Stomach (tissue), 9 donors: ENCODE data around the gene NFYA. TPM values are rescaled to one million over a fixed set of nuclear protein-coding genes. Genes with fewer than 3 reads are reported as not detected.

Experiments used
- DNase-seq, 2 donors: peaks; one replicate each; pipeline versions ENCODE4 v3.0.0 to v3.0.0-alpha.2; 2013 to 2019
- H3K27ac ChIP-seq, 5 donors: fragments of 200-600 bp in 4 of 5; sonication (generic) in 4 of 5; one replicate each; pipeline ENCODE4 v1.5.1; 2013 to 2019; ENCODE audit warnings: mild to moderate bottlenecking in 1 of 5, moderate library complexity in 1 of 5
- H3K27me3 ChIP-seq, 3 donors: fragments of 200-600 bp; sonication (generic); one replicate each; pipeline ENCODE4 v1.5.1; 2017 to 2019; ENCODE audit warnings: mixed run types in 1 of 3
- H3K36me3 ChIP-seq, 4 donors: fragments of 200-600 bp; sonication (generic); 1 replicate in 3 of 4; 2 replicates in 1 of 4; pipeline ENCODE4 v1.5.1; 2016 to 2019
- H3K4me1 ChIP-seq, 4 donors: fragments of 200-600 bp; sonication (generic); one replicate each; pipeline ENCODE4 v1.5.1; 2016 to 2019
- H3K4me3 ChIP-seq, 4 donors: fragments of 200-600 bp; sonication (generic) in 3 of 4; one replicate each; pipeline ENCODE4 v1.5.1; 2016 to 2019; ENCODE audit warnings: mild to moderate bottlenecking in 1 of 4
- H3K9me3 ChIP-seq, 4 donors: fragments of 200-600 bp; sonication (generic); one replicate each; pipeline ENCODE4 v1.5.1; 2016 to 2019
- EP300 ChIP-seq: sonication (generic); formaldehyde crosslinking; IDR thresholded peaks from one replicate; pipeline ENCODE4 v1.6.1; 2017; ENCODE audit warnings: antibody characterized with exemption
- POLR2A ChIP-seq, 4 donors: fragments of 450-650 bp; IDR thresholded peaks; one replicate each; pipeline ENCODE4 v1.6.1; 2016; ENCODE audit warnings: antibody characterized with exemption in 4 of 4, control low read depth in 2 of 4, mild to moderate bottlenecking in 1 of 4, moderate library complexity in 1 of 4
- POLR2AphosphoS5 ChIP-seq, 3 donors: sonication (generic); formaldehyde crosslinking; IDR thresholded peaks; one replicate each; pipeline ENCODE4 v1.6.1; 2016; ENCODE audit warnings: antibody characterized with exemption in 3 of 3
- WGBS, 5 donors: extraction: QIAGEN DNeasy Blood & Tissue Kit in 3 of 5; methylation state at CpG; one replicate each; pipeline versions ENCODE4 v1.1.5 to v1.1.7; 2013 to 2018; 5-methylcytosine and 5-hydroxymethylcytosine counted together
- intact Hi-C: fragments of 100-400 bp; cut with DNase I; formaldehyde crosslinking; loops from one replicate; pipeline ENCODE4 v1.15.1; 2023; ENCODE audit warnings: low total_unique reads
- polyA plus RNA-seq, 3 donors: library from polyadenylated mRNA; stranded (reverse); fragments of 200-250 nt; gene quantifications; one replicate each; pipeline ENCODE4 v1.2.3, GENCODE V29; 2013
- total RNA-seq, 5 donors: library from RNA; depleted of rRNA; stranded (reverse); fragments of >200 nt; gene quantifications; one replicate each; pipeline versions ENCODE4 v1.1.0 to v1.2.3, GENCODE V29; 2014 to 2016
- TF ChIP-seq, protein P1 (sequence below), 7 experiments: fragments of 450-650 bp in 4 of 7; fragments of 200-600 bp in 3 of 7; sonication (generic) in 3 of 7; IDR thresholded peaks; one replicate each; pipeline ENCODE4 v1.5.1; 2016 to 2019; ENCODE audit warnings: antibody characterized with exemption in 7 of 7, control low read depth in 2 of 7, mild to moderate bottlenecking in 1 of 7
- donor health status: healthy with polysubstance abuse.
- donor health status: Bipolar disorder and iron deficiency.
- donor health status: healthy.

NFYA gene
- total and polyA plus RNA-seq, 8 donors, result 5.0 to 35.0 (median 13.4) TPM

DNA sequence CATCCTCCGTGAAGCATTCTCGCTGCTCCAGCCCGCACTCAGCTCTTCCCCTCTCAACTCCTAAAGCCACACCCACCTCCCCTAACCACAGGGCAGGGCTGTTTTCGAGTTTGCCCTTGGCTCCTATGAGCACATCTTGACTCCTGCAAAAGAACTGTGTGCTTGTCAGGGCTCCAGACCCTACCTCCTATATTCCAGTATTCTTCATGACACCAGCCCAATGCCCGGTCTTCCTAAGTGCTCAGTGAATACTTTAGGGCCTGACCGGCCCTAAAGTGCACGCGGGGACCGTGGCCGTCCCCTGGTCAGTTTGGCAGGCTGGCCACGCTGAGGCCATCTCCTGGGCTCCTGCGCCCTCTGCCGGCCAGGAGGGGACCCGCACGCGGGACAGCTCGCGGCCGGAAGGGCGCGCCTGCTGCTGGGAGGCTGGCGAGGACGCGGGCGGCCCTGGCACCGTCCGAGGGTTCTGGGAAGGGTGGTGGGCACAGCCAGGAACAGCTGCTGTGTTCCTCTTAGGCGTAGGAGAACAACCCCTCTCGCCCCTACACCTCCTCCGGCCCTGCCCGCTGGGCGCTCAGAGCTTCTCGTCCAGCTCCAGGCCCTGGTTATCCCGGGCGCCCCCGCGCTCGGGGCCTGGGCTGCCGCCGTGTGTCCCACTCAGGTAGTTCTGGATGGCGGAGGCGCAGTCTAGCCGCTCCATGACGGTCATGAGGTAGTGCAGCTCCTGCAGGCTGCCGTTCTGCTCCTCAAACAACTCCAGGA, 44.8 kb upstream of the NFYA start:
- H3K27ac ChIP-seq, result peak overlapping the region; percentile 71 to 88 (median 80)
- TF ChIP-seq POLR2AphosphoS5 (IDR thresholded peaks at IDR 0.05) (peak; percentile 19 to 72 (median 30)), POLR2A (IDR thresholded peaks at IDR 0.05) (no peak), EP300 (no peak)
- TF ChIP-seq, protein P1, sequence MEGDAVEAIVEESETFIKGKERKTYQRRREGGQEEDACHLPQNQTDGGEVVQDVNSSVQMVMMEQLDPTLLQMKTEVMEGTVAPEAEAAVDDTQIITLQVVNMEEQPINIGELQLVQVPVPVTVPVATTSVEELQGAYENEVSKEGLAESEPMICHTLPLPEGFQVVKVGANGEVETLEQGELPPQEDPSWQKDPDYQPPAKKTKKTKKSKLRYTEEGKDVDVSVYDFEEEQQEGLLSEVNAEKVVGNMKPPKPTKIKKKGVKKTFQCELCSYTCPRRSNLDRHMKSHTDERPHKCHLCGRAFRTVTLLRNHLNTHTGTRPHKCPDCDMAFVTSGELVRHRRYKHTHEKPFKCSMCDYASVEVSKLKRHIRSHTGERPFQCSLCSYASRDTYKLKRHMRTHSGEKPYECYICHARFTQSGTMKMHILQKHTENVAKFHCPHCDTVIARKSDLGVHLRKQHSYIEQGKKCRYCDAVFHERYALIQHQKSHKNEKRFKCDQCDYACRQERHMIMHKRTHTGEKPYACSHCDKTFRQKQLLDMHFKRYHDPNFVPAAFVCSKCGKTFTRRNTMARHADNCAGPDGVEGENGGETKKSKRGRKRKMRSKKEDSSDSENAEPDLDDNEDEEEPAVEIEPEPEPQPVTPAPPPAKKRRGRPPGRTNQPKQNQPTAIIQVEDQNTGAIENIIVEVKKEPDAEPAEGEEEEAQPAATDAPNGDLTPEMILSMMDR (IDR thresholded peaks at IDR 0.05), result peak in 6 of 7 experiments; percentile 66 to 99 (median 98)
- intact Hi-C loops, result loop anchor here (10.0 kb wide), 1 partner anchor 113 kb away; no protein-coding TSS in a partner anchor
- 4 to 8% (median 4%) methylated on average over 24 to 45 of the region's 45 CpGs for WGBS, 5 donors
- H3K4me3 ChIP-seq, result peak overlapping the region; percentile 45 to 48 (median 47)
- H3K27me3 ChIP-seq, result no peaks in the 10 kb centered on the region
- peak; percentile 92 to 94 for DNase-seq
- peaks cover 15 to 45% (median 29%) of the 10 kb centered on the region in 4 donors for H3K4me1 ChIP-seq
- peaks cover 0 to 29% (median 2%) of the 10 kb centered on the region in 4 donors for H3K36me3 ChIP-seq
- H3K9me3 ChIP-seq, result no peaks in the 10 kb centered on the region

DNA sequence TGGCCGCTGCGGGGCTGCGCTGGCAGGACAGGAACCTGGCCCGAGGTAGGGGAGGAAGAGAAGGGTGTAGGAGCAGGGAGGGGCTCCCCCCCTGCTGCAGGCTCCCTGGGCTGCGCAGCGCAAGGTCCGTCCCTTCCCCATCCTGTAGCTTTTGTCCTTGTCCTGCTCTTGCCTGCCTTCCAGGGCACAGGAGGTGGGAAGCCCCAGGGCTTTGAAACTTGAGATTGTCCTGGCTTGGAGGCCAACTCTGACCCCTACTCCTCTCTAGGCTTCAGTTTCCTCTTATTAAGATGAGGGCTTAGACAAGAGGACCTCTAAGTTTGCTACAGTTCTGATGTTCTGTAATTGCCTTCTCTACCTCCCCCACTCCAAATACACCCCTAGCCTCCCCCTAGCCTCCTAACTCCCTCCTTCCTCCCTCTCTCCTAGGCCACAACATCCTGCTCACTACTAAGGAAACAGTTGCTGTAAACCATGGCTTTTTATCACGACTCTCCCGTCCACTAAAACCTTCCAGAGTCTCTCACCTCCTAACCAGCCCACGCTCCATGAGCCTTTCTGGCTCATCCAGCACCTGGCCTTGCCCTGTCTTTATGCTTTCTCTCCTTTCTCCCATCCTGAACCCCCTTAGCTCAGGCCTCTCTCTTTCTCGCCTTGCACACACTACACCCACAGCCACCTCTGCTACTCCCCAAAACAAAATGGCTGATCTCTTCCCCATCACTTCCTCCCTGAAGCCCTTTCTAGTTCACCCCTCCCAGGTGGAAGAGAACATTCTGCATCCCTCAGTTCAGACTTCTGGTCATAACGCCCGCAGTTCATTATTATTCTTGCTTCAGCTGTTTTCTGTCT, 44.0 kb upstream of the NFYA start:
- H3K27me3 ChIP-seq, result no peaks in the 10 kb centered on the region
- H3K9me3 ChIP-seq, result no peaks in the 10 kb centered on the region
- WGBS, 5 donors, result 33 to 54% (median 39%) methylated on average over 9 to 13 of the region's 13 CpGs
- peaks cover 15 to 49% (median 29%) of the 10 kb centered on the region in 4 donors for H3K4me1 ChIP-seq
- TF ChIP-seq POLR2A (IDR thresholded peaks at IDR 0.05) (no peak), EP300 (no peak), POLR2AphosphoS5 (IDR thresholded peaks at IDR 0.05) (no peak)
- TF ChIP-seq, protein P1 (IDR thresholded peaks at IDR 0.05), result no peak
- H3K4me3 ChIP-seq, result peak overlapping the region; percentile 45 to 48 (median 47)
- DNase-seq, result peak in 1 of 2 donors; percentile 30
- intact Hi-C loops, result loop anchor here (10.0 kb wide), 1 partner anchor 114 kb away; no protein-coding TSS in a partner anchor
- H3K36me3 ChIP-seq, result peaks cover 0 to 36% (median 6%) of the 10 kb centered on the region in 4 donors
- peak overlapping the region; percentile 71 to 88 (median 80) for H3K27ac ChIP-seq

DNA sequence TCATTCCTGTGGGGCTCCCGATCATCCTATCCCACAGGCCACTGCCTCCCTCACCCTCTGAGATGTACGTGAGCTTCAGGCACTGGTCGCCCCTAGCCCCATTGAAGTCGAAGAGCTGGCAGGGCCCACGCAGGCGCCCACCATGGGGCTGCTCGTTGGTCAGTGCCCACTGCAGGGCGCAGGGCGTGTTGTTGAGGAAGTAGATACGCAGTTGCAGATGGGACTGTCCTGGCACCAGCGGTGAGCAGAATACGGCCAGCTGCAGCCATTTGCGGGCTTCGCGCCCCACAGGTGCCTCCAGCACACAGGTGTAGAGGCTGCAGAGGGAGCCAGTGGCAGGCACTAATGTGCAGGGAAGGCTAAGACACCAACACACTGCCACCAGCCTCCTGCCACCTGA, 39.9 kb upstream of the NFYA start:
- no peak for DNase-seq
- WGBS, 5 donors, result 93 to 100% (median 96%) methylated on average over 1 to 15 of the region's 15 CpGs
- intact Hi-C loops, result no loop called here

More for the DNA sequence above, 39.9 kb upstream of the NFYA start:
- peaks cover 0 to 42% (median 12%) of the 10 kb centered on the region in 4 donors for H3K36me3 ChIP-seq
- H3K4me1 ChIP-seq, result peaks cover 10 to 54% (median 28%) of the 10 kb centered on the region in 4 donors
- no peaks in the 10 kb centered on the region for H3K9me3 ChIP-seq
- no peak for TF ChIP-seq POLR2AphosphoS5 (IDR thresholded peaks at IDR 0.05)
- TF ChIP-seq, protein P1 (IDR thresholded peaks at IDR 0.05), result no peak
- no peak for TF ChIP-seq POLR2A (IDR thresholded peaks at IDR 0.05)
- no peak for TF ChIP-seq EP300
- H3K27me3 ChIP-seq, result no peaks in the 10 kb centered on the region
- no peak overlapping the region for H3K27ac ChIP-seq
- H3K4me3 ChIP-seq, result no peak overlapping the region
